Tibial nerve (tissue), 4 donors: ENCODE measurements around the gene LRRTM3. TPM values are rescaled to one million over a fixed set of nuclear protein-coding genes. Genes with fewer than 3 reads are reported as not detected.

Source experiments
- DNase-seq, 2 donors: peaks; one replicate each; pipeline ENCODE4 v3.0.0-alpha.2; 2019; ENCODE audit warnings: low spot score in 2 of 2
- H3K27ac ChIP-seq, 4 donors: fragments of 200-600 bp; sonication (generic) in 3 of 4; one replicate each; pipeline ENCODE4 v1.5.1; 2017 to 2019; ENCODE audit warnings: mild to moderate bottlenecking in 1 of 4
- H3K27me3 ChIP-seq, 2 donors: fragments of 200-600 bp; sonication (generic) in 1 of 2; one replicate each; pipeline versions ENCODE4 v1.5.1 to v1.6.0; 2017 to 2019
- H3K36me3 ChIP-seq, 3 donors: fragments of 200-600 bp; sonication (generic); one replicate each; pipeline ENCODE4 v1.5.1; 2018 to 2019
- H3K4me1 ChIP-seq, 4 donors: fragments of 200-600 bp; sonication (generic) in 3 of 4; one replicate each; pipeline ENCODE4 v1.5.1; 2017 to 2019
- H3K4me3 ChIP-seq, 4 donors: fragments of 200-600 bp; sonication (generic) in 3 of 4; one replicate each; pipeline ENCODE4 v1.5.1; 2017 to 2019; ENCODE audit warnings: mild to moderate bottlenecking in 1 of 4, moderate library complexity in 1 of 4
- H3K9me3 ChIP-seq, 4 donors: fragments of 200-600 bp; sonication (generic) in 3 of 4; one replicate each; pipeline ENCODE4 v1.5.1; 2017 to 2019
- CTCF ChIP-seq, 5 experiments: fragments of 200-600 bp in 3 of 5; fragments of 450-650 bp in 2 of 5; sonication (generic) in 3 of 5; IDR thresholded peaks; one replicate each; pipeline ENCODE4 v1.5.1; 2016 to 2019; ENCODE audit warnings: antibody characterized with exemption in 5 of 5, mild to moderate bottlenecking in 3 of 5, moderate library complexity in 2 of 5
- EP300 ChIP-seq, 2 donors: sonication (generic); formaldehyde crosslinking; IDR thresholded peaks; one replicate each; pipeline ENCODE4 v1.6.1; 2017; ENCODE audit warnings: antibody characterized with exemption in 2 of 2, mild to moderate bottlenecking in 1 of 2
- POLR2A ChIP-seq, 2 donors: fragments of 450-650 bp; IDR thresholded peaks; one replicate each; pipeline ENCODE4 v1.6.1; 2017; ENCODE audit warnings: antibody characterized with exemption in 2 of 2, mild to moderate bottlenecking in 2 of 2, moderate library complexity in 2 of 2
- WGBS, 2 donors: methylation state at CpG; one replicate each; pipeline ENCODE4 v1.1.5; 2018; 5-methylcytosine and 5-hydroxymethylcytosine counted together
- total RNA-seq, 4 donors: library from RNA; depleted of rRNA; stranded (reverse); fragments of >200 nt; gene quantifications; one replicate each; pipeline ENCODE4 v1.1.0, GENCODE V29; 2016

LRRTM3 gene
- total RNA-seq, 4 donors from 2014 or later = 0.42 TPM; not detected in 3

GRCh38 chr10:66931340-66931948 lies 5.6 kb downstream of the LRRTM3 start:
- WGBS, 2 donors = 26 to 28% methylated on average over 5 of the region's 5 CpGs
- Histone ChIP-seq H3K27ac (no peak overlapping the region), H3K27me3 (peaks cover 0 to 31% of the 10 kb centered on the region in 2 donors), H3K4me1 (peaks cover 0 to 13% (median 0%) of the 10 kb centered on the region in 4 donors), H3K36me3 (no peaks in the 10 kb centered on the region), H3K9me3 (no peaks in the 10 kb centered on the region), H3K4me3 (no peak overlapping the region)
- no peak for DNase-seq
- TF ChIP-seq POLR2A (IDR thresholded peaks at IDR 0.05) (no peak), CTCF (IDR thresholded peaks at IDR 0.05) (peak; percentile 51 to 71 (median 70))

GRCh38 chr10:66931949-66932343 lies 6.1 kb downstream of the LRRTM3 start:
- no peak overlapping the region for H3K4me3 ChIP-seq
- peaks cover 0 to 13% (median 0%) of the 10 kb centered on the region in 4 donors for H3K4me1 ChIP-seq
- H3K27ac ChIP-seq = no peak overlapping the region
- no peaks in the 10 kb centered on the region for H3K36me3 ChIP-seq
- TF ChIP-seq POLR2A (IDR thresholded peaks at IDR 0.05) = no peak
- no peak for TF ChIP-seq EP300 (IDR thresholded peaks at IDR 0.05)
- no peak for TF ChIP-seq CTCF (IDR thresholded peaks at IDR 0.05)
- DNase-seq = no peak
- H3K9me3 ChIP-seq = no peaks in the 10 kb centered on the region
- 20 to 34% methylated on average over 3 of the region's 3 CpGs for WGBS, 2 donors
- H3K27me3 ChIP-seq = peaks cover 0 to 27% of the 10 kb centered on the region in 2 donors

GRCh38 chr10:66934711-66935110 lies 8.9 kb downstream of the LRRTM3 start:
- TF ChIP-seq POLR2A (IDR thresholded peaks at IDR 0.05) (no peak), CTCF (IDR thresholded peaks at IDR 0.05) (no peak), EP300 (IDR thresholded peaks at IDR 0.05) (no peak)
- no peak overlapping the region for H3K27ac ChIP-seq
- DNase-seq = no peak
- no peaks in the 10 kb centered on the region for H3K4me1 ChIP-seq
- no peaks in the 10 kb centered on the region for H3K36me3 ChIP-seq
- peaks cover 0 to 3% of the 10 kb centered on the region in 2 donors for H3K27me3 ChIP-seq
- no peak overlapping the region for H3K4me3 ChIP-seq
- H3K9me3 ChIP-seq = no peaks in the 10 kb centered on the region

GRCh38 chr10:66940965-66941364 lies 15.1 kb downstream of the LRRTM3 start:
- Histone ChIP-seq H3K27ac (no peak overlapping the region), H3K4me3 (no peak overlapping the region), H3K4me1 (no peaks in the 10 kb centered on the region), H3K9me3 (no peaks in the 10 kb centered on the region), H3K27me3 (no peaks in the 10 kb centered on the region), H3K36me3 (no peaks in the 10 kb centered on the region)
- TF ChIP-seq CTCF (IDR thresholded peaks at IDR 0.05) (no peak), EP300 (IDR thresholded peaks at IDR 0.05) (no peak), POLR2A (IDR thresholded peaks at IDR 0.05) (no peak)
- WGBS, 2 donors = 26 to 32% methylated on average over 3 of the region's 3 CpGs
- no peak for DNase-seq

- DNase-seq = no peak
- H3K4me3 ChIP-seq = no peak overlapping the region
- no peaks in the 10 kb centered on the region for H3K4me1 ChIP-seq
- H3K36me3 ChIP-seq = no peaks in the 10 kb centered on the region
- no peaks in the 10 kb centered on the region for H3K27me3 ChIP-seq
- no peak for TF ChIP-seq POLR2A (IDR thresholded peaks at IDR 0.05)
- TF ChIP-seq CTCF (IDR thresholded peaks at IDR 0.05) = no peak
- TF ChIP-seq EP300 (IDR thresholded peaks at IDR 0.05) = no peak
- H3K27ac ChIP-seq = no peak overlapping the region
- 45% methylated on average over 5 of the region's 5 CpGs for WGBS, 2 donors
- no peaks in the 10 kb centered on the region for H3K9me3 ChIP-seq
These were observed 15.7 kb downstream of the LRRTM3 start for GRCh38 chr10:66941491-66941890.
